AG04449 (cell line): ENCODE measurements around the gene KIFC3.
"Not testable (repeated sequence)": the region's sequence is repeated elsewhere in the genome, so short reads cannot be mapped to it uniquely, and the experiment has no call there.

ENCODE experiments used
- CTCF ChIA-PET: fragments of 350-600 bp; formaldehyde crosslinking; extraction: SDS; loops from one replicate; lab custom pipeline; 2021; ENCODE audit warnings: antibody characterized with exemption; lab: Yijun Ruan, JAX
- POLR2A ChIA-PET: fragments of 400-600, 350-600 bp; formaldehyde crosslinking; extraction: SDS; loops from one replicate; lab custom pipeline; 2020; ENCODE audit warnings: antibody characterized with exemption, inconsistent platforms; lab: Yijun Ruan, JAX
- DNase-seq: peaks from one replicate; pipeline ENCODE4 v3.0.0-alpha.2; 2010; ENCODE audit warnings: low read depth, low spot score
- H3K4me3 ChIP-seq: 2 replicates; pipeline ENCODE4 v1.5.1; 2011; ENCODE audit warnings: low read depth, mild to moderate bottlenecking, control low read depth, low read length
- CTCF ChIP-seq: IDR thresholded peaks from one replicate; pipeline ENCODE4 v1.5.1; 2011; ENCODE audit warnings: mild to moderate bottlenecking, moderate library complexity, low read length, control low read depth, inconsistent platforms; ENCODE audit not compliant: insufficient read depth; ENCODE audit errors: missing control alignments

Gene KIFC3

GRCh38 chr16:57798267-57798810 is 4.0 kb downstream of the KIFC3 start:
- no peak overlapping the region for H3K4me3 ChIP-seq
- POLR2A ChIA-PET = no interaction called here
- no peak for TF ChIP-seq CTCF
- DNase-seq = no peak
- CTCF ChIA-PET = interaction anchor here (0.8 to 8.3 kb wide), 4 partner anchors 18 to 65 kb away, joined by 3 to 36 read pairs (median 4); no protein-coding TSS in a partner anchor

GRCh38 chr16:57797526-57798266 is 4.6 kb downstream of the KIFC3 start:
- H3K4me3 ChIP-seq = no peak overlapping the region
- POLR2A ChIA-PET = no interaction called here
- no peak for DNase-seq
- CTCF ChIA-PET = interaction anchor here (0.8 to 8.3 kb wide), 3 partner anchors 10 to 65 kb away, joined by 3 to 36 read pairs (median 13); no protein-coding TSS in a partner anchor
- TF ChIP-seq CTCF = no peak

- DNase-seq = no peak
- no peak overlapping the region for H3K4me3 ChIP-seq
- ChIA-PET POLR2A (no interaction called here), CTCF (interaction anchor here (0.8 to 8.3 kb wide), 3 partner anchors 11 to 66 kb away, joined by 3 to 36 read pairs (median 13); no protein-coding TSS in a partner anchor)
- TF ChIP-seq CTCF = no peak
Measured at GRCh38 chr16:57797216-57797525, 5.1 kb downstream of the KIFC3 start.

GRCh38 chr16:57796014-57796413 is 6.3 kb downstream of the KIFC3 start:
- POLR2A ChIA-PET, H3K4me3 ChIP-seq, DNase-seq: not testable (repeated sequence)
- CTCF ChIA-PET = interaction anchor here (1.2 to 8.3 kb wide), 4 partner anchors 12 to 103 kb away, joined by 6 to 36 read pairs (median 12); no protein-coding TSS in a partner anchor

GRCh38 chr16:57795431-57795878 is 6.8 kb downstream of the KIFC3 start:
- peak; percentile 51 for TF ChIP-seq CTCF
- no peak for DNase-seq
- ChIA-PET CTCF (interaction anchor here (1.2 to 8.3 kb wide), 6 partner anchors 8 to 104 kb away, joined by 3 to 36 read pairs (median 11); partner anchors contain the start of gene KIFC3), POLR2A (no interaction called here)
- no peak overlapping the region for H3K4me3 ChIP-seq

GRCh38 chr16:57794849-57795430 is 7.4 kb downstream of the KIFC3 start:
- CTCF ChIA-PET = interaction anchor here (1.2 to 8.3 kb wide), 6 partner anchors 8 to 104 kb away, joined by 3 to 36 read pairs (median 11); partner anchors contain the start of gene KIFC3
- POLR2A ChIA-PET = no interaction called here
- H3K4me3 ChIP-seq = no peak overlapping the region
- DNase-seq = no peak
- TF ChIP-seq CTCF = no peak
